OCI-LY7 (cell line): ENCODE results near the gene MAP3K10. TPM values are rescaled to one million over a fixed set of nuclear protein-coding genes. Genes with fewer than 3 reads are reported as not detected.

Source experiments
- BruUV-seq: library from RNA; stranded (reverse); fragments of 400-500 nt; replicated peaks from 2 replicates; lab custom pipeline; 2021; lab: Mats Ljungman, UMichigan
- CTCF ChIA-PET: fragments of 300-600 bp; sonication (Branson Sonifier 250); formaldehyde crosslinking; loops from one replicate; lab custom pipeline; 2022; ENCODE audit warnings: antibody characterized with exemption; ENCODE audit not compliant: unreplicated experiment; lab: Charles Lee
- POLR2A ChIA-PET: fragments of 300-600 bp; sonication (Branson Sonifier 250); formaldehyde crosslinking; loops from one replicate; lab custom pipeline; 2022; ENCODE audit warnings: antibody characterized with exemption; lab: Charles Lee
- DNase-seq: peaks from one replicate; pipeline ENCODE4 v3.0.0-alpha.2; 2015; ENCODE audit warnings: low spot score
- H2AFZ ChIP-seq: fragments of 200-600 bp; sonication (generic), shearing (Covaris generic); 2 replicates; pipeline ENCODE4 v1.6.1; 2014; ENCODE audit warnings: mild to moderate bottlenecking, antibody characterized with exemption, low read length, moderate library complexity
- H3K27ac ChIP-seq: fragments of 200-600 bp; sonication (generic); 2 replicates; pipeline ENCODE4 v1.5.1; 2014; ENCODE audit warnings: mixed run types, low read depth, mild to moderate bottlenecking, moderate library complexity, low read length, inconsistent platforms; ENCODE audit not compliant: poor library complexity, severe bottlenecking
- H3K36me3 ChIP-seq: fragments of 200-600 bp; sonication (generic); 2 replicates; pipeline ENCODE4 v1.6.1; 2014; ENCODE audit warnings: mild to moderate bottlenecking, antibody characterized with exemption, low read length, moderate library complexity, mixed read lengths; ENCODE audit not compliant: insufficient read depth
- H3K4me1 ChIP-seq: fragments of 200-600 bp; sonication (generic); 2 replicates; pipeline ENCODE4 v1.5.1; 2014; ENCODE audit warnings: mild to moderate bottlenecking, low read length; ENCODE audit not compliant: insufficient read depth, poor library complexity, severe bottlenecking
- H3K4me2 ChIP-seq: fragments of 200-600 bp; sonication (generic); 2 replicates; pipeline ENCODE4 v1.6.1; 2014; ENCODE audit warnings: mild to moderate bottlenecking, low read length
- H3K4me3 ChIP-seq: fragments of 200-600 bp; sonication (generic); 2 replicates; pipeline ENCODE4 v1.5.1; 2014; ENCODE audit warnings: mild to moderate bottlenecking, low read depth, low read length; ENCODE audit not compliant: poor library complexity, severe bottlenecking
- H3K79me2 ChIP-seq: fragments of 200-600 bp; sonication (generic); 2 replicates; pipeline ENCODE4 v1.6.1; 2016; ENCODE audit warnings: low read depth, mild to moderate bottlenecking, low read length, moderate library complexity, mixed read lengths; ENCODE audit not compliant: insufficient read depth
- H3K9me2 ChIP-seq: fragments of 200-600 bp; sonication (generic); 2 replicates; pipeline ENCODE4 v1.6.1; 2016; ENCODE audit warnings: mild to moderate bottlenecking, low read length, mixed read lengths; ENCODE audit not compliant: insufficient read depth
- H3K9me3 ChIP-seq: fragments of 200-600 bp; sonication (generic); 2 replicates; pipeline ENCODE4 v1.6.1; 2014; ENCODE audit warnings: mild to moderate bottlenecking, mixed run types, low read length, mixed read lengths
- H4K20me1 ChIP-seq: fragments of 200-600 bp; sonication (generic); 2 replicates; pipeline ENCODE4 v1.6.1; 2014; ENCODE audit warnings: mild to moderate bottlenecking, antibody characterized with exemption, low read length, moderate library complexity, mixed read lengths; ENCODE audit not compliant: insufficient read depth
- CTCF ChIP-seq: fragments of 200-600 bp; sonication (generic); conservative IDR thresholded peaks from 2 replicates; pipeline ENCODE4 v1.5.1; 2014; ENCODE audit warnings: mild to moderate bottlenecking, antibody characterized with exemption, low read length, moderate library complexity, mixed read lengths
- EZH2phosphoT487 ChIP-seq: fragments of 200-600 bp; sonication (generic); IDR thresholded peaks from 2 replicates; pipeline ENCODE4 v1.6.1; 2018; ENCODE audit warnings: low read depth, borderline replicate concordance, mild to moderate bottlenecking, mixed run types, antibody characterized with exemption, low read length, moderate library complexity, mixed read lengths
- intact Hi-C: fragments of 100-400 bp; cut with micrococcal nuclease; formaldehyde crosslinking; loops from one replicate; pipeline ENCODE4 v1.10.0; 2022; ENCODE audit not compliant: unreplicated experiment
- total RNA-seq, 2 experiments: library from RNA; depleted of rRNA in 1 of 2; stranded (reverse); fragments of >200 nt in 1 of 2; shearing (Covaris generic) in 1 of 2; gene quantifications; 2 replicates each; pipeline ENCODE4 v1.2.3, GENCODE V29; 2014 to 2022

Gene MAP3K10
- total RNA-seq, 2 experiments from 2014 or later = 20.6 to 32.5 TPM

DNA sequence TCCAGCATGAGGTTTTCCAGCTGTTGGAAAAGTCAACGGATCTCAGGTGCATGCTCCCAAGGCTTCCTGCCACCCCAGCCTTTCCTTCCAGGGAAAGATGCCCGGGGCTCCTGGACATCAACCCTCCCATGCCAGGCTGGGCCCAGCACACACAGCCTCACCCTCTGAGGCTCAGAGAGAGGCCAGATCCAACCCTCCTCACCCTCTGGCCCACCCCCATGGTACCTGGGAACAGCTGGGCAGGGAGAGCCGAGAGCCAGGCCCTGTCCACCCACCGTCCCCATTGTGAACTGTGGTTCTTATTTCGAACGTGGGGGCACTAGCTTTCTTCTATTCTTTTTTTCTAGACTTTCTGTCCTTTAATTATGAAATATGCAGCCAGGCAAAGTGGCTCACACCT lies 45.1 kb downstream of the MAP3K10 start:
- BruUV-seq = no TSS peak
- CTCF ChIA-PET = no interaction called here

GRCh38 chr19:40237791-40238190 lies 46.6 kb downstream of the MAP3K10 start:
- H3K4me1 ChIP-seq = no peaks in the 10 kb centered on the region
- no peaks in the 10 kb centered on the region for H4K20me1 ChIP-seq
- no peak overlapping the region for H3K4me3 ChIP-seq
- no peak overlapping the region for H2AFZ ChIP-seq
- H3K36me3 ChIP-seq = peaks cover 73% of the 10 kb centered on the region
- H3K4me2 ChIP-seq = no peak overlapping the region
- H3K79me2 ChIP-seq = no peaks in the 10 kb centered on the region
- no peak overlapping the region for H3K27ac ChIP-seq
- intact Hi-C loops = no loop called here
- TF ChIP-seq CTCF (no peak), EZH2phosphoT487 (no peak)
- no TSS peak for BruUV-seq
- H3K9me3 ChIP-seq = no peaks in the 10 kb centered on the region
- ChIA-PET POLR2A (interaction anchor here (0.6 kb wide), 1 partner anchor 53 kb away, joined by 4 read pairs; no protein-coding TSS in a partner anchor), CTCF (no interaction called here)
- no peak for DNase-seq
- no peaks in the 10 kb centered on the region for H3K9me2 ChIP-seq

More for the DNA sequence above, 45.1 kb downstream of the MAP3K10 start:
- Histone ChIP-seq H3K36me3 (peaks cover 63% of the 10 kb centered on the region), H3K79me2 (no peaks in the 10 kb centered on the region), H3K9me3 (no peaks in the 10 kb centered on the region), H2AFZ (no peak overlapping the region), H3K4me1 (no peaks in the 10 kb centered on the region), H3K9me2 (no peaks in the 10 kb centered on the region), H3K27ac (no peak overlapping the region), H4K20me1 (no peaks in the 10 kb centered on the region), H3K4me3 (no peak overlapping the region), H3K4me2 (no peak overlapping the region)
- DNase-seq = no peak
- TF ChIP-seq CTCF = no peak
- no peak for TF ChIP-seq EZH2phosphoT487
- intact Hi-C loops = no loop called here
- POLR2A ChIA-PET = no interaction called here

GRCh38 chr19:40238775-40239174 lies 47.5 kb downstream of the MAP3K10 start:
- CTCF ChIA-PET = no interaction called here
- POLR2A ChIA-PET = no interaction called here
- H3K36me3 ChIP-seq = peaks cover 66% of the 10 kb centered on the region

More at GRCh38 chr19:40238775-40239174, 47.5 kb downstream of the MAP3K10 start:
- no peaks in the 10 kb centered on the region for H3K9me3 ChIP-seq
- intact Hi-C loops = no loop called here
- H4K20me1 ChIP-seq = no peaks in the 10 kb centered on the region
- no peak overlapping the region for H3K4me2 ChIP-seq
- no peak overlapping the region for H2AFZ ChIP-seq
- no TSS peak for BruUV-seq
- no peak overlapping the region for H3K27ac ChIP-seq
- H3K4me3 ChIP-seq = no peak overlapping the region
- H3K79me2 ChIP-seq = no peaks in the 10 kb centered on the region
- TF ChIP-seq CTCF (no peak), EZH2phosphoT487 (no peak)
- H3K4me1 ChIP-seq = no peaks in the 10 kb centered on the region
- no peak for DNase-seq
- H3K9me2 ChIP-seq = no peaks in the 10 kb centered on the region
